Measurements from ENCODE around the gene MTHFD1L. TPM values are rescaled to one million over a fixed set of nuclear protein-coding genes. Genes with fewer than 3 reads are reported as not detected.

The MTHFD1L gene
- total RNA-seq, 4 donors from 2014 or later = 4.1 to 19.9 (median 16.6) TPM

DNA sequence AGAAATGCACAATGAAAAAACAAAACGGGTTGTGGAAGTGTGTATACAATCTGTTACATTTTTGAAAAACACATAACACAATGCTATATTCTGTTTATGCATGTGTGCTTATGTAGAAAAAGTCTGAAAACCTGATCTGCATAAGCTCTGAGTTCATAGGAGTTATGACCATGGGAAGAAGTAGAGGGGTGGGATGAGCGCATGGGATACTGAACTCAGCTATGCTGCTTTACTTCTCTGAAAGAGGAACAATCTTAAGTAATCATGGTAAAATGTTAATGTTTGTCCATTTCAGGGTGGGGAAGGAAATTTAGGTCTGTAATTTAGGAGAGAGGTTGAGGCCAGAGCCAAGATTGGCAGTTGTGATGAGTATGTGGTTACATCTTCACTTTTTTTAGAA is 126.8 kb downstream of the MTHFD1L start:
- no peak for DNase-seq
- H3K36me3 ChIP-seq = no peaks in the 10 kb centered on the region
- no peaks in the 10 kb centered on the region for H3K4me1 ChIP-seq
- no peak for TF ChIP-seq POLR2A (IDR thresholded peaks at IDR 0.05)
- TF ChIP-seq, protein P1, sequence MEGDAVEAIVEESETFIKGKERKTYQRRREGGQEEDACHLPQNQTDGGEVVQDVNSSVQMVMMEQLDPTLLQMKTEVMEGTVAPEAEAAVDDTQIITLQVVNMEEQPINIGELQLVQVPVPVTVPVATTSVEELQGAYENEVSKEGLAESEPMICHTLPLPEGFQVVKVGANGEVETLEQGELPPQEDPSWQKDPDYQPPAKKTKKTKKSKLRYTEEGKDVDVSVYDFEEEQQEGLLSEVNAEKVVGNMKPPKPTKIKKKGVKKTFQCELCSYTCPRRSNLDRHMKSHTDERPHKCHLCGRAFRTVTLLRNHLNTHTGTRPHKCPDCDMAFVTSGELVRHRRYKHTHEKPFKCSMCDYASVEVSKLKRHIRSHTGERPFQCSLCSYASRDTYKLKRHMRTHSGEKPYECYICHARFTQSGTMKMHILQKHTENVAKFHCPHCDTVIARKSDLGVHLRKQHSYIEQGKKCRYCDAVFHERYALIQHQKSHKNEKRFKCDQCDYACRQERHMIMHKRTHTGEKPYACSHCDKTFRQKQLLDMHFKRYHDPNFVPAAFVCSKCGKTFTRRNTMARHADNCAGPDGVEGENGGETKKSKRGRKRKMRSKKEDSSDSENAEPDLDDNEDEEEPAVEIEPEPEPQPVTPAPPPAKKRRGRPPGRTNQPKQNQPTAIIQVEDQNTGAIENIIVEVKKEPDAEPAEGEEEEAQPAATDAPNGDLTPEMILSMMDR (IDR thresholded peaks at IDR 0.05) = no peak
- intact Hi-C loops (cut with DNase I; ENCODE audit: low total_unique reads) = no loop called here
- H3K4me3 ChIP-seq = no peak overlapping the region
- H3K27ac ChIP-seq = no peak overlapping the region
- H3K27me3 ChIP-seq = no peaks in the 10 kb centered on the region
- H3K9me3 ChIP-seq = no peaks in the 10 kb centered on the region

DNA sequence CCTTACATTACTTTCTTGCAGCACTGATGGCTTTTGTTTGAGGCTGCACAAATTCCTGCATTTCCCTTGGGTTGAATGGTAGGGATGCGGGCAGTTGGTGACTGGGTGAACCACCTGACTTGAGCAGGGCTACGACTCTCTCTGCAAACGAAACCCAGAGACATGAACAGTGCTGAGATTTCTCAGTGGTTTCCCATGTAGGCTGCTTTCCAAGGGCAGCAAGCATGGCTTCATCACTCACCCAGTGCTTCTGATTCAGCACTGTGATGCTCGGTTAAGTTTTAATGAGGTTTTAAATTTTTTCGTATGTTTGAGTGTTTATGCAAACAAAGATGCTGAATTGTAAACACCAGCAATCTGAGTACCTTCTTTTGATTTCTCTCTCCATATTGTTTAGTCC is 127.2 kb downstream of the MTHFD1L start:
- H3K27me3 ChIP-seq = no peaks in the 10 kb centered on the region
- H3K36me3 ChIP-seq = no peaks in the 10 kb centered on the region
- no peak overlapping the region for H3K27ac ChIP-seq
- no peaks in the 10 kb centered on the region for H3K4me1 ChIP-seq
- DNase-seq = no peak
- no peak overlapping the region for H3K4me3 ChIP-seq
- H3K9me3 ChIP-seq = no peaks in the 10 kb centered on the region
- intact Hi-C loops (cut with DNase I; ENCODE audit: low total_unique reads) = no loop called here
- TF ChIP-seq, protein P1 (IDR thresholded peaks at IDR 0.05) = no peak
- no peak for TF ChIP-seq POLR2A (IDR thresholded peaks at IDR 0.05)

DNA sequence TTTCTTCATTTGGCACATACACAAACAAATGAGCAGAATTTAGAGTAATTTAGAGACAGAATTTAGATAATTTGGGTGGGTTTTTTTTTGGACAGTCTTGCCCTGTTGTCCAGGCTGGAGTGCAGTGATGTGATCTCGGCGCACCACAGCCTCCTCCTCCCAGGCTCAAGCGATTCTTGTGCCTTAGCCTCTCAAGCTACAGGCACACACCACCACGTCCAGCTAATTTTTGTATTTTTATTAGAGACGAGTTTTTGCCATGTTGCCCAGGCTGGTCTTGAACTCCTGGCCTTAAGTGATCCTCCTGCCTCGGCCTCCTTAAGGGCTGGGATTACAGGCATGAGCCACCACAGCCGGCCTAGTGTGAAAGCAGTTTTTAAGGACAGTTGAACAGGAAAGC is 127.8 kb downstream of the MTHFD1L start:
- H3K4me3 ChIP-seq = no peak overlapping the region
- H3K9me3 ChIP-seq = no peaks in the 10 kb centered on the region
- H3K27ac ChIP-seq = no peak overlapping the region
- TF ChIP-seq, protein P1 (IDR thresholded peaks at IDR 0.05) = no peak
- no peak for TF ChIP-seq POLR2A (IDR thresholded peaks at IDR 0.05)
- intact Hi-C loops (cut with DNase I; ENCODE audit: low total_unique reads) = no loop called here
- DNase-seq = no peak
- no peaks in the 10 kb centered on the region for H3K27me3 ChIP-seq
- no peaks in the 10 kb centered on the region for H3K4me1 ChIP-seq
- no peaks in the 10 kb centered on the region for H3K36me3 ChIP-seq

DNA sequence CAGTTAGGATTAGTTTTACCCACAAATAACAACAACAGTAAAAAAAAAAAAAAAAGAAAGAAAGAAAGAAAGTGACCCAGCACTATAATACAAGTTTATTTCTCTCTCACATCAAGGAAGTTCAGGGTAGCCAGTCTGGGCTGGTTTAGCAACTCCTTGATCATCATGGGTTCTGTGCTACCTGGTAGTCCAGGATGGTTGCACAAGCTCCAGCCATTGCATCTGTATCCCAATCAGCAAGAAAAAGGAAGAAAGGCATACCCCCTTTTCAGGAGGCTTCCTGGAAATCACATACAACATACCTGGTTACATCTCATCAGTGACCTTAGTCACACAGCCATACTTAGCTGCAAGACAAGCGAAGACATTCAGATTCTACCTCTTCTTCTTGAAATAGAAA is 128.5 kb downstream of the MTHFD1L start:
- Histone ChIP-seq H3K27ac (no peak overlapping the region), H3K4me3 (no peak overlapping the region), H3K4me1 (no peaks in the 10 kb centered on the region), H3K9me3 (no peaks in the 10 kb centered on the region), H3K36me3 (no peaks in the 10 kb centered on the region), H3K27me3 (no peaks in the 10 kb centered on the region)
- intact Hi-C loops (cut with DNase I; ENCODE audit: low total_unique reads) = no loop called here
- DNase-seq = no peak
- TF ChIP-seq, protein P1 (IDR thresholded peaks at IDR 0.05) = no peak
- TF ChIP-seq POLR2A (IDR thresholded peaks at IDR 0.05) = no peak

DNA sequence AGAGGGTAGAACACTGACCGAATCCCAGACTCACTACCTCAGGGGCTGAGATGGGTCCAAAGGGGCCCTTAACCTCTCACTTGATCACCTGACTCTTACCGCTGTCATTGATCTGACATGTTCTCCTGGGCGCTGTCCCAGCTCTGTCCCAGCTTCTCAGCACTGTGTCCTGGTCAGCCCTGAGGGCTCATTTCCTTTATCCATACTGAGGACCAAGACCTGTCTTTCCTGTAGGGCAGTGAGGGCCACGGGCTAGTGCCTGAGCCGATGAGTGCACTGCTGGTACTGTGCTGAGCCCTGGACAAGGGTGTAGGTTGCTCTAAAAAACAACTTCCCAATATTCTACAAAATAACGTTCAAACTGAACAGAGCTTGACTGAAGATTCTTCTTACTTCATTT is 131.5 kb downstream of the MTHFD1L start:
- no peak overlapping the region for H3K4me3 ChIP-seq
- no peaks in the 10 kb centered on the region for H3K36me3 ChIP-seq
- DNase-seq = no peak
- intact Hi-C loops (cut with DNase I; ENCODE audit: low total_unique reads) = no loop called here
- H3K27ac ChIP-seq = no peak overlapping the region
- TF ChIP-seq, protein P1 (IDR thresholded peaks at IDR 0.05) = no peak
- TF ChIP-seq POLR2A (IDR thresholded peaks at IDR 0.05) = no peak
- H3K27me3 ChIP-seq = no peaks in the 10 kb centered on the region
- H3K9me3 ChIP-seq = no peaks in the 10 kb centered on the region
- no peaks in the 10 kb centered on the region for H3K4me1 ChIP-seq
